DMS 273 treated with DMSO at 0.1 percent for 48 hours (cell line): ENCODE data around the gene PRRC2B.
"Not testable (repeated sequence)": the region's sequence is repeated elsewhere in the genome, so short reads cannot be mapped to it uniquely, and the experiment has no call there.

Experiments
- DNase-seq: peaks from one replicate; lab custom pipeline; 2025; lab: John Stamatoyannopoulos, UW

PRRC2B gene

DNA sequence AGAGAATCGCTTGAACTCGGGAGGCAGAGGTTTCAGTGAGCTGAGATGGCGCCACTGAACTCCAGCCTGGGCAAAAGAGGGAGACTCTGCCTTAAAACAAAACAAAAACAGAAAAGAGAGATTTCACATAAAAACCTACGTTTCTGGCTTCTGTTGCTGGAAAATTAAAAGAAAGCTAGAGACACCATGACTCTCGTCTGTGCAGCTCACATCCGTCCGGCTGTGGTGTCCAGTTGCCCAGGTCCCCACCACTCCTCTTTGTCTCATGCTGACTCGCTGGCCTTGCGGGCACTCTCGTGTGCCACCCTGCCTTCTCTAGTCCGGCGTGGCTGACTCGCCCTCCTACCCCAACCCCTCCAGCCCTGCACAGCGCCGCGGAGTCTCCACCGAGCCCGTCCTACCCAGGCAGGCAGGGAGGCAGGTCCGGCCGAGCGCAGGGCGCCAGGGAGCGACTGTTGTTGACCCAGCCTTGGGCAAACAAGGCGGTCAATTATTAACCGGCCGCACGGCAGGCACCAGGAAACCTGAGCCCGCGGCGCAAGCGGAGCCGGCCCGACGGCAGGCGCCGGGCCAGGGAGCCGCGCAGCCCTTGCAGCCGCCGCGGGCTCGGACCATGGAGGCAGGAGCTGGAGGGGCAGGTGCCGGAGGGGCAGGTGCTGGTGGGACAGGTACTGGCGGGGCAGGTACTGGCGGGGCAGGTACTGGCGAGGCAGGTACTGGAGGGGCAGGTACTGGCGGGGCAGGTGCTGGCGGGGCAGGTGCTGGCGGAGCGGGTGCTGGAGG lies 151.3 kb downstream of the PRRC2B start, which contains the start of gene PRRT1B:
PRRT1B (plus strand) TSS at position 521 of the 783 bp plus-strand sequence; CDS start at position 614, 93 bp downstream.
- DNase-seq, result no peak

GRCh38 chr9:131545786-131546335 lies 152.0 kb downstream of the PRRC2B start:
- DNase-seq, result no peak

DNA sequence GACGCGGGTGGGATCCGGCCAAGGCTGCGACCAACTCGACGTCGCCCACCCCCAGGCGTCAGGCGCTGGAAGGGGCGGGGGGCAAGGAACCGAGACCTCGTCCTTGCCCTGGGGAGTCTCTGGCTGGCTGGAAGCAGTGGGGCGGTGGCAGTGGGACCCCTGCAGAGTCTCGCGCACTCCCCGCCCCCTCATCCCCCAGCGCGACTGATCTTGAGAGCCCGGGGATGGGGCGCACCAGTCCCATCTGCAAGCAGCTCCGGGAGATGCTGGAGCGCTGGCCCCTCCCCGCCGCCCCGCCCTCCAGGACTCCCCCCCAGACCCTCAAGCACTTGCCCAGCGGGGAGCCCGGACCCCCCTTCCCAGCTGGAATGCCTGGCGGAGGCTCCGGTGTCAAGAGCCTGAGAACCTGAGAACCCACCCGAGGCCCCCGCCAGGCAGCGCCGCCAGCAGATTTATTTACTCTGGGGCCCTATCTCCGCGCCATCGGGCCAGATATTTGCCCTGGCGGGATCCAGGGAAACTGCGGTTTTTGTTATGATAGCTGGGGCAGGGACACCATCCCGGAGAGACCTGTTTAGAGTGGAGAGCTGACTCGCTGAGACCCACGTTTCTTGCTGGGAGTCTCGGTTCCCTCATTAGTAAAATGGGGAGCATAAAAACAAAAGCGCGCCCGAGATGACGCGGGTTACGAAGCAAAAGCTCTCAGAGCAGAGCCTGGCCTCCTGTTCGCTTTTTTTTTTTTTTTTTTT lies 152.6 kb downstream of the PRRC2B start:
- DNase-seq, result peak; percentile 10

- not testable (repeated sequence) for DNase-seq
Measured at GRCh38 chr9:131549186-131549585, 155.3 kb downstream of the PRRC2B start.
